NCI-H2081 treated with DMSO at 0.1 percent for 48 hours (cell line): Measurements from ENCODE around the gene ITSN2.
A peak's percentile ranks its signal among the peaks of the same experiment; 100 is the strongest.
"Not testable (repeated sequence)": the region's sequence is repeated elsewhere in the genome, so short reads cannot be mapped to it uniquely, and the experiment has no call there.

Experiments
- DNase-seq: peaks from one replicate; lab custom pipeline; 2025; lab: John Stamatoyannopoulos, UW

The ITSN2 gene

DNA sequence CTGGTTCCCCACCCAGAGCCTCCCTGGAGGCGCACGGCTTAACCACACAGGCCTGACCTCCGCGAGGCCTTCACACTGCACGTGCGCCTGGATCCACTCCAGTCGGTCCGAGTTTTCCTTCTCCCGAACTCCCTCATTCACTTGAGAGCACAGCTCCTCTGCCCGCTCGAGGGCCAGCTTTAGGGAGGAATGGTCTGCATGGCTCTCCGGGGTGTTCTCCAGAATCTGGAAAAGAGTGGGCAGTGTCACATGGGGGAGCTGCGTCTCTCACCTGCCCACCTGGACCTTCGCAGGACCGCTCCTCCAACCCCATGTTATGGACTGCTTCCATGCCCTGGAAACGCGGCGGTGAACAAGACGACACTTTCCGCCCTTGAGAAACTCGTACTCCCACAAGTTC, 149.6 kb downstream of the ITSN2 start:
- DNase-seq, result no peak

DNA sequence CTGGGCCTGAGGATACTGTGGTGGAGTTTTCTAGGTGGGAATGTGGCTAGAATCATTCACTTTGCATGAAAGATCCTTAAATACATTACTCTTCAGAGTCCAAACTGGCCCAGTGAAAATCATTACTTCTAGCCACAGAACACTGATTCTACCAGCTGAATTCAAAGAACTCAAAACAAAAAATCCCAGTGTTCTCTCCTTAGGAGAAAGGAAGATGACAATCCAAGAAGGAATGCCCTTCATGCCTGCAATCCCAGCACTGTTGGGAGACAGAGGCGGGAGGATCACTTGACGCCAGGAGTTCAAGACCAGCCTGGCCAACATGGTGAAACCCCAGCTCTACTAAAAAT, 150.3 kb downstream of the ITSN2 start:
- no peak for DNase-seq

DNA sequence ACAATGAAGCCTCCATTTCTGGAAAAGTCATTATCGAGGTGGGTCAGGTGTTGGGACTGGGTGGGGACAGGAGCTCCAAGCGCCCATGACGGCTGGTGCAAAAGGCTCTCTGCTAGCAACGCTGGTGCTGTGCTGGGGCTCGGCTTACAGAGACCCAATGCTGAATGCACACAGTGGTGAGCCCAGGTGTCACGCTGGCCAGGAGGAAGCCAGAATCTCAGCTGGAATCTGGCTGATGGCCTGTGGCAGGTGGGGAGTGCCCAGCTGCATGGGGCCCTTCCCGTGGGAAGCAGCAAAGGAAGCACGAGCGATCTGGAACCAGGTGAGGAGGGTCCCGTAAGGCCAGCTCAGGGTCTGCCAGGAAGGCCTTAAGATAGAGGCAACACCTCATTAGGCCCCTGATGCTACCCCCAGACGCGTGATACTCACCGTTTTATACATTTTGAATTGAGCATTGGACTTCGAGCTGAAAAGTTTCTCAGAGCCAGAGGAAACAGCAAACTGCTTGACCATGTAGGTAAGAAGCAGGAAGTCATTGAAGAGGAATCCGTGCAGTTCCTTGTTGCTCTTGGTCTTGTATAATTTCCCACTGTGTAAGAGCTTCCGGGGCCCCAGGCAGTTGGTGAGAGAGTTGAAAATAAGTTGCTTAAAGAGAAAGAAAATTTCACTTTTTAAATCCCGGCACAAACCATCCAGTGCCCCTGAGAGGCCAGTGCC, 150.8 kb downstream of the ITSN2 start:
- peak; percentile 16 for DNase-seq

- DNase-seq, result no peak
Observed at GRCh38 chr2:24208490-24208889, 151.8 kb downstream of the ITSN2 start.

GRCh38 chr2:24207359-24207758, 153.0 kb downstream of the ITSN2 start:
- no peak for DNase-seq

DNA sequence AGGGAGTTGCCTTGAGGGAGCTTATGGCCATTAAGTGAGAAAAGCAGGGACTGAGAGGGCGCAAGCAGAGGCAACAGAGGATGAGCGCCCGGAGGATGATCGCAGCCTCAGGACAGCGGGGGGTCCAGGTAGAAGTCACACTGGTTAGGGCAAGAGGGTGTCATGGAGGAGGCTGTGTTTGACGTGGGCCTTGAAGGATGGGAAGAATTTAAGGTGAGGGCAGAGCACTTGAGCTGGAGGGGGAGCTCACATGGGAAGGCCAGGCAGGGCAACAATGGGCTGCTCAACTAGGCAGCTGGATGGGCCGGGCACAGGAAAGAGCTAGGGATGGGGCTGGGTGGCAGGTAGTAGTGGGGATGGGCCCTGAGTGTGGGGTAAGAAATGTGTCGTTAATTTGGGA, 153.6 kb downstream of the ITSN2 start:
- no peak for DNase-seq

DNA sequence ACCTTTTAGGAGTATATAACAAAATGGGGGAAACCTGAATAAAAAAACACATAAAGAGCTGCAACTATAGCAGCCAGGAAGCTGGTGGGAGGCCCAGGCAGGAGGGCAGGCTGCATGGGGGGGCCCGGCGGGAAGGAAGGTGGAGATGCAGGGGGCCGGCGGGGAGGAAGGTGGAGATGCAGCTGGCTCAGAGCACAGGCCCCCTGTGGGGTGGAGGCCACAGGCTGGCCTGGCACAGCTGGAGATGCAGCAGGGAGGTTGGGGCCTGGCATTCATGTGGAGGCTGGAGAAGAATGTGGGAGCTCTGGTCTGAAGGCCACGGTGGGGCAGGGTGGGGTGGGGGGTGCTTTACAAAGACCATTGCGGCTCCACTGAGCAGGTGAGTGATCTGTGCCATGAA, 154.1 kb downstream of the ITSN2 start:
- DNase-seq, result no peak

- DNase-seq, result no peak
Observed at GRCh38 chr2:24205131-24205530, 155.2 kb downstream of the ITSN2 start.

- no peak for DNase-seq
Observed at GRCh38 chr2:24204505-24204904, 155.8 kb downstream of the ITSN2 start.

DNA sequence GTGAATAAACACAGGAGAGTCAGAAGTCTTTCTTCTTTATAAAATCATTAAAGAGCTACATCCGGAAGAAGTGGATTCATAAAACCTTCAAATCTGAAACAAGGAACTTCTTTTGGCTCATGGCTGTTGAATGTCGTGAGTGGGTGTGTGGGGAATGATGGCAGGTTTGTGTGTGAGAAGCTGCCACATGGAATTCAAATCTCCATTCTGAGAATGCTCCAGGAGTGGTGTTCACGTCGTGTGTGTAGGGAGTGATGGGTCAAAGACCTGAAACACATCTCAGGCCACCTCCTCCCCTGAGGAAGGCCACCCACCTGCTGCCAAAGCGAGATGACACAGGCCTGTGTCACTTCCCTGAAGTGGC, 156.6 kb downstream of the ITSN2 start:
- DNase-seq, result no peak

DNA sequence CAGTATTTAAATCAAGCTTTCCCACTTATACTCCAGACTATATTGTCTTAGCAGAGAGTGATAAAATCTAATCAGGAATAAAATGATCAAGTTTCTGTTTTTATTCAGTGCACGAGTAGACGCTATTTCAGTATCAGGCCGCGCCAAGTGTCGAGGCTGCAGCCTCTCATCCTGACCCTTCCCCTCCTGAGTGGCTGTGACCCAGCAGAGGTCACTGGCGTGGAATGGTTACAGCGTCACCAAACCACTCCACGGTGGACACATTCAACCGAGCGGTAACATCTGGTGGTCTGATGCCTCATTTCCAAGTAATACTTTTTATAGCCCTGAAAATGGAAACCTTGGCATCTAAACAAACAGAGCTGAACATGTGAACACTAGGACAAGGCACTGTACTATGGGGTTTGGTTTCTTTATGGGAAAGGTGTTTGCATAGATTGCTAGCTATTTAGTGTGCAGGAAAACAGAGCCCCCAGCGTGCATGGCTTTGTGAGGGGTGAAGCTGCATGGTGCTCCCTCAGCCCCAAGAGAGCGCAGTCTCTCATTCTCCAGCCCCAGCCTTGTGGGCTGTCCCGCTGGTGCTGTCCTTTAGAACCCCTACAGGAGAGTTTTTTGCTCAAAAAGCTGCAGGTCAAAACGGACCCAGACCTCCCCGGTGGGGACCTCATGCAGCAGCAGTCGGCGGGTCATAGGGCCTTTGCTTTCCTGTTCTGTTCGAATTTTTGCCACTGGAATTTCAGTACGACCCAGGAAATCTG, 157.1 kb downstream of the ITSN2 start:
- no peak for DNase-seq

DNA sequence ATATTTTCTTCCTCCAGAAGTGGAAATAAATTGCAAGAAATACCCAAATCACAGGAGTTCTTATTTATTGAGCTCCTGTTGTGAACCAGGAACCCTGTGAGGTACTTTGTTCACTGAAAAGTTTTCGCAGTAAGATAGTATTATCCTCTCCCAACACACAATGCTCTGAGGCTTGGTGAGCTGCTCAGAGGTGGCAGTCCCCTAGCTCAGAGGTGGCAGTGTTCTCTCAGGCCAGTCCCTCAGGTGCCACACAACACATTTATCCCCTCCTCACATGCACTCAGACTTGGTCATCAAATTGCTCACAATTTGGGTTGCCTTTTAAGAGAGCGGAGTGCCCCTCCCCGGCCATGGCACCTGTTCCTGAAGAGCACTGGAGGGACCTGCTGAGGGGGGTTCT, 159.5 kb downstream of the ITSN2 start:
- no peak for DNase-seq

- no peak for DNase-seq
Observed at GRCh38 chr2:24199968-24200590, 160.3 kb downstream of the ITSN2 start.

GRCh38 chr2:24197213-24197612, 163.1 kb downstream of the ITSN2 start:
- DNase-seq, result not testable (repeated sequence)

- DNase-seq, result no peak
Observed at GRCh38 chr2:24191848-24192247, 168.5 kb downstream of the ITSN2 start.

DNA sequence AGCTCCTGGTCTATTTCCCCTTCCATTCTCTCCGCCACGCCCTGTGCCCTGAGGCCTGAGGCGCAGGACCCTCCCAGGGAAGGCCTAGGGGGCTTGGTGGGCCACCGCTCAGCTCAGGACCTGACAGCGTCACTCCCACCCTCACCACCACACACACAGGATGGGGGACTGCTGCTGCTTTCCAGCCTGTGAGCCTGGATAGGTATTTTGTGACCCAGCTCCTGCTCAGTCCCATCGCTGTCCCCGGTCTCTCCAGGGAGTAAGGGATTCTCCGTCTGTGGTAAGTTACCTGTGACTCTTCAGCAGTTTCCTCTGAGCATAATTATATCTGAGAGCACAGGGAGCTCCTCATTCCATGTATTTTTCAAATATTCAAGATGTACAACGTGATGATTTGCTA, 169.2 kb downstream of the ITSN2 start:
- DNase-seq, result no peak

GRCh38 chr2:24190503-24190902, 169.8 kb downstream of the ITSN2 start:
- no peak for DNase-seq

DNA sequence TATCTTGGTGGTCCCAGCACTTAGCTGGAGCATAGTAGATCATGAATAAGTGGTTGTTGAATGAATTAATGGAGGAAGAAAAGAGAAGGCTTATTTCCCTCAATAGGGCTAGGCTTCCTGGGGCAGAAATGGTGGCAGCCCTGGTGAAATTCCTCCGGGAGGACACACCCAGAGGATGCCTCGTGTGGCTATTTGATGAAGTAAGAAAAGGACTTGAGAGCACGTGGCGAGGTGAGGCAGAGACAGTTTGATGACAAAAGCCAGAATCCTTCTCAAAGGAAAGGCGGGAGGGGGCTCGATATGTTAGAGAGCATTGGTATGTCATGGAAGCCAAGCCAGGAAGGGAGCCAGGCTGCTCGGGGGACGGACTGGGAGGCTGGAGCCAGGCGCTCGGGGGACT, 170.8 kb downstream of the ITSN2 start:
- no peak for DNase-seq

DNA sequence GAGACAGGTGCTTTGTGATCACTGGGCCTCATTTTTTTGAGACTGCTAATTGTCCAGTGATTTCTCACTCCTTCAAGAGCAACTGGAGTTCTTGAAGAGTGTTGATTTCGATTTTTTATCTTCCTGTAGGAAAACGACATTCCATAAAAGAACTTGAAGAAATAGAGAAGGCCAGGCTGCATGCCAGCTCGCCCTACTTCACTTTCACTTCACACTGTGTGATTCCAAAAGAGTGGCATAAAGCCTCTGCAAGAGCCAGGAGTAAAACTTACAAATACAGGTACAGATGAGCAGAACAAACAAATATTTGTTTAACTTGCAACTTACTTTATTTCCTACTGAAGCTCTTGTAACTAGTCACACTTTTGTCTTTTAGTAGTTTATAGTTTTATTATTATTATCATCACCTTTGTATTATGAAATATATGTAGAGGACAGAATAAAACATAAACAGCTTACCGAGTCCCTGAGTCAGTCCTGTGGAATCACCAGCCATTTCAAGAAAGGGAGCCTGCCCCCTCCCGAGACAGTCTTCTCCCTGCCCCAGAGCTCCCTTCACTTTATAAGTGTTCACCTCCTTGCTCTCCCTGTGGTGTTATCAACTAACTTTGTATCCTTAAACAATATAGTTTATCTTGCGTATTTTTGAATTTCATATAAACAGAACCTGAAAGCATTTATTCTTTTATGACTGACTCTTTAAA, 176.8 kb downstream of the ITSN2 start:
- DNase-seq, result no peak

DNA sequence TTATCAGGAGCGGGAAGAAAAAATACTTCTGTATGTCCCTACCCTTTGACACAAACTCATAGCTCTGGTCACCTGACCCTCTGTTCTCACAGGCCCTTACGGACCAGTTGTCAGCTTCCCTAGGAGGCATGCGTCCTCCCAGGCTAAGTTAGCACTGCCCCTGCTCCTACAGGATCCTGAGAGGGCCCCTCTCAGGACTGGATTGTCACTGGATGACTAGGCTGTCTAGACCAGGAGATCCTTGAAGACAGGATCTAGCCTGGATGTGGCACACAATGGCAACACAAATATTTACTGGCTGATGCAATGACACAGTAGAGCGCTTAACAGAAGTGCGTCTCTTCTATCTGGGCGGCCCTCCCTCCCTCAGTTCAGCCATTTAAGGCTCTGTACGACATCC, 177.8 kb downstream of the ITSN2 start:
- DNase-seq, result no peak

- no peak for DNase-seq
Observed at GRCh38 chr2:24181849-24182248, 178.5 kb downstream of the ITSN2 start.

DNA sequence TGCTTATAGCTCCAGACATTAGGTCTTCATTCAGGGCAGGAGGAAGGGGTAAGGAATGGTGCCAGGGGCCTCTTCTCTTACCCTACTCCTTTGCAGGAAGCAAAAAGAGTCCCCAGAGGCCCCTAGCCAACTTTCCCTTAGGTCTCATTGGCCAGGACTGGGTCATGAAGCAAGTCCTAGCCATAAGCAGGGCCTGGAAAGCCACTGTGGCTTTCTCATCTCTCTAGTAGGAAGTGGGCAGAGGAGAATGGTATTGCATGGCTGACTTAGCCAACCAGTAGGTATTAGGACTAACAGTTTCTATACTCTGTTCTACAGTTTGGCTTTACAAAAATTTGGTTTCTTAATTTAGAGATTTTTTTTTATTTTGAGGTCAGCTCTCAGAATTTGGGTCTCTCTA, 180.7 kb downstream of the ITSN2 start:
- no peak for DNase-seq

DNA sequence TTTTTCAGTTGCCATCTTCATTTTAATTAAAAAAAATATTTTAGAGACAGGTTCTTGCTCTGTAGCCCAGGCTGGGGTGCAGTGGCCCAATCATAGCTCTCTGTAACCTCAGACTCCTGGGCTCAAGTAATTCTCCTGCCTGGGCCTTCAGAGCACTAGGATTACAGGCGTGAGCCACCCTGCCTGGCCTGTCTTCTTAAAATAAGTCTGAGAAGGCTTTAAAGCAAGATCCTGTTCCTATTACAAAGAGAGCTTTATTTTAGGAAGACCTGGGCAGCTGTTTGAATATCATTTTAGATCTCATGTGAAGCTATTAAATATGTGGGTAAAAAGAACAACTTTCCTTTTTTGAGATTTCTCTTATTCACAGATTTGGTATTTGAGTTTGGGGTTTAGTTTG, 184.0 kb downstream of the ITSN2 start:
- no peak for DNase-seq
